Astrocyte (in vitro differentiated cells and primary cell): ENCODE data around the gene EML1.

Source experiments
- CTCF ChIP-seq: IDR thresholded peaks from 2 replicates; pipeline ENCODE4 v1.5.1; 2011; ENCODE audit warnings: low read depth, mild to moderate bottlenecking, inconsistent platforms, low read length, moderate library complexity; ENCODE audit not compliant: insufficient read depth
- EZH2 ChIP-seq: IDR thresholded peaks from 2 replicates; pipeline ENCODE4 v1.6.1; 2012; ENCODE audit warnings: mild to moderate bottlenecking, low read length, inconsistent platforms; ENCODE audit not compliant: insufficient read depth

GRCh38 chr14:99860219-99860618 is 67.0 kb downstream of the EML1 start:
- TF ChIP-seq EZH2, result no peak
- TF ChIP-seq CTCF, result no peak
